ENCODE measurements around the gene DDX51.

DNA sequence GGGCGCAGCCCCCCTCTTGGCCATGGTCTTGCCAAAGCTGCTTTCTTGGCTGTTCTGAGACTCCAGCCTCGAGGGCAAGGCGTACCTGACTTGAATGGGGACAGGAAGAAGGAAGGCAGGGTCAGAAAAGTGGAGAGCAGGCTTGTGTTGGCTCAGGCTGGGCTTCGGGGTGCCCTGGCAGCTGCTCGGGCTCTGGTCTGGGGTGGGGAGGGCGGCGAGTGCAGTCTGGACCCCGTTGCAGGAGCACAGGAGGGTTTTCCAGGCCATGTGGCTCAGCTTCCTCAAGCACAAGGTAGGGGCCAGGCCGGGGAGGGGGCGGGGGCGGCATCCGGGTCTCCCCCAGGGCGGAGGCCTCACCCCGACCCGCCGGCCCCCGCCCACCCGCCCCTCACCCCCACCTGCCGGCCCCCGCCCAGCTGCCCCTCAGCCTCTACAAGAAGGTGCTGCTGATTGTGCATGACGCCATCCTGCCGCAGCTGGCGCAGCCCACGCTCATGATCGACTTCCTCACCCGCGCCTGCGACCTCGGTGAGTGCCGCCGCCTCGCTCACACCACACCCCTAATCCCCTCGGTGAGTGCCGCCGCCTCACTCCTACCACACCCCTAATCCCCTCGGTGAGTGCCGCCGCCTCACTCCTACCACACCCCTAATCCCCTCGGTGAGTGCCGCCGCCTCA, 4.4 kb upstream of the DDX51 start:
- TF ChIP-seq, protein P1, sequence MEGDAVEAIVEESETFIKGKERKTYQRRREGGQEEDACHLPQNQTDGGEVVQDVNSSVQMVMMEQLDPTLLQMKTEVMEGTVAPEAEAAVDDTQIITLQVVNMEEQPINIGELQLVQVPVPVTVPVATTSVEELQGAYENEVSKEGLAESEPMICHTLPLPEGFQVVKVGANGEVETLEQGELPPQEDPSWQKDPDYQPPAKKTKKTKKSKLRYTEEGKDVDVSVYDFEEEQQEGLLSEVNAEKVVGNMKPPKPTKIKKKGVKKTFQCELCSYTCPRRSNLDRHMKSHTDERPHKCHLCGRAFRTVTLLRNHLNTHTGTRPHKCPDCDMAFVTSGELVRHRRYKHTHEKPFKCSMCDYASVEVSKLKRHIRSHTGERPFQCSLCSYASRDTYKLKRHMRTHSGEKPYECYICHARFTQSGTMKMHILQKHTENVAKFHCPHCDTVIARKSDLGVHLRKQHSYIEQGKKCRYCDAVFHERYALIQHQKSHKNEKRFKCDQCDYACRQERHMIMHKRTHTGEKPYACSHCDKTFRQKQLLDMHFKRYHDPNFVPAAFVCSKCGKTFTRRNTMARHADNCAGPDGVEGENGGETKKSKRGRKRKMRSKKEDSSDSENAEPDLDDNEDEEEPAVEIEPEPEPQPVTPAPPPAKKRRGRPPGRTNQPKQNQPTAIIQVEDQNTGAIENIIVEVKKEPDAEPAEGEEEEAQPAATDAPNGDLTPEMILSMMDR (conservative IDR thresholded peaks at IDR 0.05; ENCODE audit: low read length): no peak
- no peak for TF ChIP-seq EZH2phosphoT487 (IDR thresholded peaks at IDR 0.05; ENCODE audit: borderline replicate concordance)
